GM12864 (cell line): ENCODE data around the gene CASQ2.

ENCODE experiments used
- DNase-seq: peaks from one replicate; pipeline ENCODE4 v3.0.0-alpha.2; 2011; ENCODE audit warnings: low read depth
- H3K4me3 ChIP-seq: 2 replicates; pipeline ENCODE4 v1.5.1; 2011; ENCODE audit warnings: mild to moderate bottlenecking, low read depth, low read length, control low read depth
- TF ChIP-seq, protein P1 (sequence below): IDR thresholded peaks from 2 replicates; pipeline ENCODE4 v1.5.1; 2011; ENCODE audit warnings: low read depth, mild to moderate bottlenecking, moderate library complexity, low read length, control low read depth, inconsistent platforms; ENCODE audit errors: missing control alignments

CASQ2 gene

DNA sequence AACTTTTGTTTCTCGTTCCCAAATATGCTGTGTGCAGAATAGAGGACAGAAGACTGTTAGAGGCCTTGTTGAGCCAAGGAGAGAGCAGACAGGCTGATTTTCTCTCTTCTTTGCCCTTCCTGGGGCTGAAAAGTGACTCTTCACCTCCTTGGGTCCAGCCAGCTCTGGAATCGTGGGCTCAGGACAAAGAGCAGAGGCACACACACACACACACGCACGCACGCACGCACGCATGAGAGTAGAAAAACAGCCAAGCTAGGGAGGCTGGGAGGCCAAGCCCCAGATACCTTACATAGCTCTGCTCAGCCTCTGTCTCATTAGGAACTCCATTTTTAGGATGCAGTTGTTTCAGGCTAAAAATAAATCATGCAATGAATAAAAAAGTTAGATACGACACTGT is at the start of gene CASQ2:
Gene CASQ2 (minus strand): TSS at position 166 of the 400 bp plus-strand sequence. CDS start 173 bp downstream, outside the sequence.
- H3K4me3 ChIP-seq, result no peak within 1 kb of the TSS
- TF ChIP-seq, protein P1, sequence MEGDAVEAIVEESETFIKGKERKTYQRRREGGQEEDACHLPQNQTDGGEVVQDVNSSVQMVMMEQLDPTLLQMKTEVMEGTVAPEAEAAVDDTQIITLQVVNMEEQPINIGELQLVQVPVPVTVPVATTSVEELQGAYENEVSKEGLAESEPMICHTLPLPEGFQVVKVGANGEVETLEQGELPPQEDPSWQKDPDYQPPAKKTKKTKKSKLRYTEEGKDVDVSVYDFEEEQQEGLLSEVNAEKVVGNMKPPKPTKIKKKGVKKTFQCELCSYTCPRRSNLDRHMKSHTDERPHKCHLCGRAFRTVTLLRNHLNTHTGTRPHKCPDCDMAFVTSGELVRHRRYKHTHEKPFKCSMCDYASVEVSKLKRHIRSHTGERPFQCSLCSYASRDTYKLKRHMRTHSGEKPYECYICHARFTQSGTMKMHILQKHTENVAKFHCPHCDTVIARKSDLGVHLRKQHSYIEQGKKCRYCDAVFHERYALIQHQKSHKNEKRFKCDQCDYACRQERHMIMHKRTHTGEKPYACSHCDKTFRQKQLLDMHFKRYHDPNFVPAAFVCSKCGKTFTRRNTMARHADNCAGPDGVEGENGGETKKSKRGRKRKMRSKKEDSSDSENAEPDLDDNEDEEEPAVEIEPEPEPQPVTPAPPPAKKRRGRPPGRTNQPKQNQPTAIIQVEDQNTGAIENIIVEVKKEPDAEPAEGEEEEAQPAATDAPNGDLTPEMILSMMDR, result no peak
- DNase-seq, result no peak

DNA sequence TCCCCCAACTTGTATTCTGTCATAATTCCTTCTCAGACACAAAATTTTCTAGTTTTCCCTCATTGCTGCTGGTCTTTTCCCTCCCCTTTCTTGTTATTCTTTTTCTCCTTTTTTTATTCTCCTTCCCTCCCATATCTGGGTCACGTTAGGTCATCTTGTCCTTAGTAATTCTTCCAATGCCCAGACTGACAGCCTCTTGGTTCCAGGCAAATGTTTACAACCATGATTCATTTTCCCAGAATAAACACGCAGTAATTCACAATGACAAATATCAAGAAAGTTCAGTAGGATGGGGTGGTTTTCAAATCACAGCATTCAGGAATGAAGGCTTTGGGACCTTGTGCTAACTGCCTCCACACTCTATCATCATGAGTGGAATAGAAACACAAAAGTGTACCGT is 47.2 kb upstream of the CASQ2 start:
- TF ChIP-seq, protein P1, result no peak
- H3K4me3 ChIP-seq, result no peak overlapping the region
- no peak for DNase-seq

DNA sequence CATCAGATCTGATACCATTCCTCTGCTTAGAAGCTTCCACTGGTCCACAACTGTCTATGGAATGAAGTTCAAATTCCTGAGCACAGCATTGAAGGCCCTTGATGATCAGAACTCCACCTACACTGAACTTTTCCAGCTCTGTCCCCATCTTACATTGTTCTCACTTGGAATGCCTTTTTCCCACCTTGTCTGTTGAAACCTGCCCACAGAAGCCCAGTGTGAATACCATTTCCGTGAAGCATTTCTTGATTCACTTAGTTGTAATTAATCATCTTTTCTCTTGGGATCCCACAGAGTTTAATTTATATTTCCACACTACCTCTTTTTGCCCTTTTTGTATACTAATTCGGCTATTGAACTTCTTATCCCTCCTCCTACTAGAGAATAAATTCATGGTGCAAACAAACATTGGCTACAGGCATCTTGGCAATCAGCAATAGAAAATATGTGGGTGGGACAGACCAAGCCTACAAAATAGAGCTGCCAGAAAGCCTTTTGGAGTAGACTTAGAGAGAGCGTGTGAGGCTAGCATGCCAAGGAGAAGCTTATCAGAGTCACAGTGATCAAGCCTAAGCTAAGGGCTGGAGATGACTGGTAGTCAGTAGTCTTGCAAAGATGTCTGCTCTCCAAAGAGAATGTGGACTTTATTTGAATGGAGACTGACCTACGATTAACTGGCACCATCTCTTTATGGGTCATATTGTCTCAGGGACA is 46.3 kb upstream of the CASQ2 start:
- TF ChIP-seq, protein P1, result no peak
- H3K4me3 ChIP-seq, result no peak overlapping the region
- DNase-seq, result no peak

DNA sequence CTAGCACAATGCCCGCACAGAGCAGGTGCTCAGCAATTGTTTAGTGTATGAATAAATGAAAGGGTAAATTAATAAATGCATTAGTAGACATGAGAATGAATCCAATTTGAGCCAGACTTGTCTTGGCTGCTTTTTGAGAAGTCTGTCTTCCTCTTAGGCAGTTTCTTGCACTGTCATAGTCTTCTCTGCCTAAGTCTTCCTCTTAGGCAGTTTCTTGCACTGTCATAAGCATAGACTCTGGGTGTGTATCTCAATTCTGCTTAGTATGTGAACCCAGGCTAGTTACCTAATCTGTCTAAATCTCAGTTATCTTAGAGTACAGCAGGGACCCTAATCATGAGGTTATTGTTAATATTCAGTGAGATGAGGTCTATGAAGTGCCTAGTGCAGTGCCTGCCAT is 45.2 kb upstream of the CASQ2 start:
- DNase-seq, result no peak
- TF ChIP-seq, protein P1, result no peak
- H3K4me3 ChIP-seq, result no peak overlapping the region

DNA sequence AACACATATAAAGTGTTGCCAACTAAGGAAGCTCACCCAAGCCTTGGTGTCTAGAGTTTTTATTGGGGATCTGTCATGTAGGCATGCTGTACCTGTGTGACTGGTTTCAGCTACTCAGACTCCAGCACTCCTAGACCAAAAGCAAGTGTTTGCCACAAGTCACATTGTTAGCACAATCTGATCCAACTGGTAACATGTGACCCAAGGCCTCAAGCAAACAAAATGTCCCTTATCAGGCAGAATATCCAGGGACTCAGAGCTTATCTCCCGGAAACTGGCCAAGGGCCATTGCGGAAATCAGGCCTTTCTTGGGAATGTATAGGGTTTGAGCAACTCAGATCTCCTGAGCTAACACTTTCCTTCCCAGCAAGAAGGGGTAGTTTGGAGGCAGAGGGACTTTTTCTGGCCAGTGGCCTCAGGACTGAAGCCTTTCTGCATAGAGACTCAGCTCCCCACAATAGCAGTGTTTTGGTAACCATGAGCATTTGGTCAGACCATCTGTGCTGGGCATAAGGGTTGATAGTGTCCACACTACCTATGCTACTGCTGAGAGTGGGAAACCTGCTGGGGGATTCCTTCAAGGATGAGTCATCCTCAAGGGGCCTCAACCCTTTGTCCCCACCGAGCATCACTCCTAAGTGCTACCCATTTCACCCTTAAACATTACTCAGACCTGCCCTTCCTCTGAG is 42.8 kb upstream of the CASQ2 start:
- no peak overlapping the region for H3K4me3 ChIP-seq
- TF ChIP-seq, protein P1, result no peak
- no peak for DNase-seq

DNA sequence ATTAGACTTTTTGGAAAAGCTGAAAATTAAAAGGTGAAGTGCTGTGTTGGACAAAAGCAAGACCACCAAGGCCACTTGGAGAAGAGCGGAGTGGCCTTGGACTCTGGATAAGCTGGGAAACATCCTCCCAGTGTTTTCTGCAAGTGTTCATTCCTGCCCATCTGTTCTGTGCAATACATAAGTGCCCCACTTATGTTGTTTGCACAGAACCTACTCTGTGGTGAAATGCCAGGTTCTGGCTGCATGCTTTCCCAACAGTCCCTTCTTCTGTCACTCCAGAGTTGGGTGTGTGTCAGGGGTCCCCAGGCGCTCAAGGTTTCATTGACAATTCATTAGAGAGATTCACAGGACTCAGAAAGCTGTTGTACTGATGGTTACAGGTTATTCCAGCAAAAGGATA is 42.1 kb upstream of the CASQ2 start:
- DNase-seq, result no peak
- no peak overlapping the region for H3K4me3 ChIP-seq
- TF ChIP-seq, protein P1, result no peak
